Omental fat pad (tissue), 4 donors: ENCODE results near the gene TMEM106B. TPM values are rescaled to one million over a fixed set of nuclear protein-coding genes. Genes with fewer than 3 reads are reported as not detected.
"Not testable (repeated sequence)": the region's sequence is repeated elsewhere in the genome, so short reads cannot be mapped to it uniquely, and the experiment has no call there.

Experiments
- ATAC-seq: fragments of 150-250 bp; one replicate; pipeline ENCODE4 v1.9.1; 2016; ENCODE audit warnings: mild to moderate bottlenecking, moderate library complexity; ENCODE audit not compliant: low FRiP score
- DNase-seq: peaks from one replicate; pipeline ENCODE4 v3.0.0-alpha.2; 2019; ENCODE audit warnings: low spot score
- total RNA-seq, 4 donors: library from RNA; depleted of rRNA; stranded (reverse); fragments of >200 nt; gene quantifications; one replicate each; pipeline ENCODE4 v1.1.0, GENCODE V29; 2016
- TF ChIP-seq, protein P1 (sequence below), 3 donors: fragments of 450-650 bp; IDR thresholded peaks; one replicate each; pipeline ENCODE4 v1.5.1; 2016 to 2017; ENCODE audit warnings: antibody characterized with exemption in 3 of 3, mild to moderate bottlenecking in 3 of 3, moderate library complexity in 2 of 3

Gene TMEM106B
- total RNA-seq, 4 donors from 2014 or later: 40.4 to 65.9 (median 45.6) TPM

DNA sequence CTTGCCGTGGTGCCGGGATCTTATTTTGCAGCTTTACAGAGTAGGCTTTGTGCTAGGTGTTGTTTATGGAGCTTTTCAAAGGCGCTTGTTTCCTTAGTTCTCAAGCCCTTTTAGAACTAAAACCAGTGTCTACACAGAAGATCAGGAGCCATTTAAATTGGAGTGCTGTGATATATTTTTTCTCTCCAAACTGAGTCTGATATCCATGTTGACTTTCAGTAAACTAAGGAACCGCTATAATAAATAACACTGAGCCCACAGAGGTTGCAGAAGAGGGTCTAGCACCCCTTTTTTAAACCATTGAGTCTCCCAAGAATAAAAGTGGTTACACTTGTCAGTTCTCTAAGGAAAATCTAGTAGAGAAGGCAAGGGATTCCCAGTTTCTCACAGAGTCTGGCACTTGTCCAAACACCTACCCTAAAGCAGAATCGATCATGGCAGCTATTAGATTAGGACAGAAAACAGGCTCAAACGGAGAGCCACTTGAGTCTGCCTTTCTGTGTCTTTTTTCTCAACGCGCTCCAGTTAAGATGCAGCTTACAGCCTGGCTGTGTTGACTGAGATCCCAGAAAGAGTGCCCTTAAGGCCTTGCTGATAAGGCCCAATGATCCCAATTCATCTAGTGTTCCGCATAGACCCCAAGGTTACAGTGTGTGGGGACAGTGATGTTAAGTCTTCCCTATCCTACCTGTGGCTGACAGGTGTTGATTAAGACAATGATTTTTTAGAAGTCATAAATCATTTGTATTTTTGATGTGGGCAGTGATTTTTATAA lies 804 bp downstream of the TMEM106B start:
- TF ChIP-seq, protein P1, sequence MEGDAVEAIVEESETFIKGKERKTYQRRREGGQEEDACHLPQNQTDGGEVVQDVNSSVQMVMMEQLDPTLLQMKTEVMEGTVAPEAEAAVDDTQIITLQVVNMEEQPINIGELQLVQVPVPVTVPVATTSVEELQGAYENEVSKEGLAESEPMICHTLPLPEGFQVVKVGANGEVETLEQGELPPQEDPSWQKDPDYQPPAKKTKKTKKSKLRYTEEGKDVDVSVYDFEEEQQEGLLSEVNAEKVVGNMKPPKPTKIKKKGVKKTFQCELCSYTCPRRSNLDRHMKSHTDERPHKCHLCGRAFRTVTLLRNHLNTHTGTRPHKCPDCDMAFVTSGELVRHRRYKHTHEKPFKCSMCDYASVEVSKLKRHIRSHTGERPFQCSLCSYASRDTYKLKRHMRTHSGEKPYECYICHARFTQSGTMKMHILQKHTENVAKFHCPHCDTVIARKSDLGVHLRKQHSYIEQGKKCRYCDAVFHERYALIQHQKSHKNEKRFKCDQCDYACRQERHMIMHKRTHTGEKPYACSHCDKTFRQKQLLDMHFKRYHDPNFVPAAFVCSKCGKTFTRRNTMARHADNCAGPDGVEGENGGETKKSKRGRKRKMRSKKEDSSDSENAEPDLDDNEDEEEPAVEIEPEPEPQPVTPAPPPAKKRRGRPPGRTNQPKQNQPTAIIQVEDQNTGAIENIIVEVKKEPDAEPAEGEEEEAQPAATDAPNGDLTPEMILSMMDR (IDR thresholded peaks at IDR 0.05): no peak
- DNase-seq: no peak
- ATAC-seq: no peak

DNA sequence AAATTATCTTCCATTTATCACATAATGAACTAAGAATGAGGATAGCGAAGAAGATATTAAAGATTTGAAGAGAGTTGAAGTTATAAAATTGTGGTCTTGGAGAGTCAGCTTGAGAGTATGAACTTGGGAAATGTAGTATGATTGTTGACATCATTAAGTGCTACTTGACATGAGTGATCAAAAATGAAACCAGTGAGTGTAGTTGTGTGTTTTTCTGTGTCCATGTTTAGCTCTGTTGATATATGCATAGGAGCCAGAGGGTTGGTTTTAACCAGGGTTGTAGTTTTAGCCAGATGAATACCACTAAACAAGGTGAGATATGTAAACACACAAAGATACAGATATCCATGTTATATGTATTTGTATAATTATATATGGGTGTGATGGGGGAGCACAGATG lies 6.2 kb downstream of the TMEM106B start:
- ATAC-seq: no peak
- TF ChIP-seq, protein P1 (IDR thresholded peaks at IDR 0.05): no peak
- no peak for DNase-seq

DNA sequence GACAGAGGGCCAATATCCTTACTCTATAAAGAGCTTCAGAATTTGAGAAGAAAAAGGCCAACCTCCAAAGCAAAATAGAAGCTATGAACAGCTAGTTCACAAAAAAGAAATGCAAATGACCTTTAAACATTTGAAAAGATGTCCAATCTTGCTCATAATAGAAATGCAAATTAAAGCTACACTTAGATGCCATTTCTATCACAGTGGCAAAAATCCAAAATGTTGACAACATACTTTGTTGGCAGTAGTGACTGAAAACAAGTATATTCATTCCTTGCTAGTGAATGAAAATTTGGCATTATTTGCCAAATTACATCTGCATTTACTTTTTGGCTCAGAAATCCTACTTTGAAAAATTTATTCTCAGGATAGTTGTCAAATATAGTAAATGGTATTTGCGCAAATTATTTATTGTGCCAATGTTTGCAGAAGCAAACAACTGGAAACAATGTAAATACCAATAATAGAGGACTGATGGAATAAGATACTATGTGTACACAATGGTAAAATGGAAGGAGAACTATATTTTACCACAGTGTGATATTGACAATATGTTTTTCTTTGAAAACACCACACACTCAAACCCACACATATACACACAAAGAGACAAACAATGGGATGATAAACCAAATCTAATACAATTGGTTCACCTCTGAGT lies 9.4 kb downstream of the TMEM106B start:
- TF ChIP-seq, protein P1 (IDR thresholded peaks at IDR 0.05): no peak
- DNase-seq (no peak), ATAC-seq (no peak)

DNA sequence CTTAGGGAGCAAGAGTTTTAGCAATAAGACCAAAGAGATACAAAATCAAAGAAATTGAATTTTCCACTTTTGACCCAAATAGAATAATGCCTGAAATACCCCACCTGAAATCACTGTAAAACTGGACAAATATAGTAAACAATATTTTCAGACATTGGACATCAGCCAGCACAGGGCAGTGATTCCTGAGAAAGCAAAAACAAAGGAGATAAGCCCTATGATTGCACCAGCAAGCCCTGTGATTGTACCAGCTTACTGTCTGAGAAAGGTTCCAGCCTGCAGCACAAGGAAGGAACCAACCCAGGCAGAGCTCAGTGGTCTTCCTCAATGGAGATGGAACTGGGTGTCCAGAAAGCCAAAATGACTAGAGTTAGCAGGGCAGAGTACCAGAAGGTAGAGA lies 10.3 kb downstream of the TMEM106B start:
- no peak for ATAC-seq
- no peak for DNase-seq
- TF ChIP-seq, protein P1 (IDR thresholded peaks at IDR 0.05): no peak

DNA sequence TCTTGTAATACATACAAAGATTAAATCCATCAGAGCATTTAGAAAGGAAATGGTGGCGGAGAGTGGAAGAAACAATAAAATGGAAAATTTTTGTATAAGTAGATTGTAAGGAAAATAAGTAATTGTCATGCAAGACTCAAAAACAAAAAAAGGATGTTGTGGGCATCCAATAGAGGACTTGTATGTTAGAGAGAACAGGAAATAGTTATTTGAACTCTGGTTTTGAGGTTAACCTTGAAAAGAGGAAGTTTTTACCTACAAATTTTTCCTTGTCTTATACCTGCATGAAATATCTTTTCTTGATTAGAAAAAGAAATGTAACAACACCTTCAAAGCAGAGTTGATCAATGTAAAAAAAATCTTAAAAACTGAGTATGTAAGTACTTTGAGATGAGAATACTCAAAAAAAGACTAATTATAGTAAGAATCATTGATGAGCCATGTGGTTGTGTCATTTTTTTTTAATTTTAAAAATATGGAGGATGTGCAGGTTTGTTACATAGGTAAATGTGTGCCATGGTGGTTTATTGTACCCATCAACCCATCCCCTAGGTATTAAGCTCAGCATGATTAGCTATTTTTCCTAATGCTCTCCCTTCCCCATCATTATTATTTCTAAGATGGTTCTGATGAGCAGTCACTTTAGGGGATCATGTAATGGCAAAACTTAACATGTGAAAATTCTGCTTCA lies 11.9 kb downstream of the TMEM106B start:
- ATAC-seq (no peak), DNase-seq (no peak)
- TF ChIP-seq, protein P1 (IDR thresholded peaks at IDR 0.05): no peak

DNA sequence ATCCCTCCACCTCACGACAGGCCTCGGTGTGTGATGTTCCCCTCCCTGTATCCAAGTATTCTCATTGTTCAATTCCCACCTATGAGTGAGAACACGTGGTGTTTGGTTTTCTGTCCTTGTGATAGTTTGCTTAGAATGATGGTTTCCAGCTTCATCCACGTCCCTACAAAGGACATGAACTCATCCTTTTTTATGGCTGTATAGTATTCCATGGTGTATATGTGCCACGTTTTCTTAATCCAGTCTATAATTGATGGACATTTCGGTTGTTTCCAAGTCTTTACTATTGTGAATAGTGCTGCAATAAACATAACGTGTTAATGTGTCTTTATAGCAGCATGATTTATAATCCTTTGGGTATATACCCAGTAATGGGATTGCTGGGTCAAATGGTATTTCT lies 13.9 kb downstream of the TMEM106B start:
- not testable (repeated sequence) for ATAC-seq, DNase-seq

DNA sequence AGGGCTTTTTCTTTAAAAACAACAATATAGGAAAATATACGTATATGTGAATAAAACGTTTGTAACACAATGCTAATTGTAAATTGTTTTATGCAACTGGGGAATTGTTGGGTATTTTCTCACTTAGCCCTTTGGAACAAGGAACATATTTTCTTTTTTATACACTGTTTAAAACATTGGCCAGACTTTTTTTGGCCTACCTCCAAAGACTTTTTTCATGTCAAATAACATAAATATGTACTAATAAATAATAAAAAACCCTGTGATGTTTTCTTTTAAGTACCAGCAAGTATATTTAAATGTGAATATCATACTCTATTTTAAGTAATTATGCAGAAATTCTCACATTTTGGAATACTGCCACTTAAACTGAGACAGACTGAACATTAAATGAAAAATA lies 15.7 kb downstream of the TMEM106B start:
- TF ChIP-seq, protein P1 (IDR thresholded peaks at IDR 0.05): no peak
- ATAC-seq (no peak), DNase-seq (no peak)
